HepG2 (cell line): ENCODE results near the gene NEURL4. TPM values are rescaled to one million over a fixed set of nuclear protein-coding genes. Genes with fewer than 3 reads are reported as not detected.

Source experiments
- ARHGAP35 ChIP-seq: sonication (generic); formaldehyde crosslinking; IDR thresholded peaks from 2 replicates; pipeline ENCODE4 v1.9.0; 2022; ENCODE audit warnings: mild to moderate bottlenecking, inconsistent platforms, moderate library complexity, missing genetic modification reagents, borderline replicate concordance
- ARNTL ChIP-seq: sonication (generic); formaldehyde crosslinking; IDR thresholded peaks from 2 replicates; pipeline ENCODE4 v1.4.0; 2020; ENCODE audit warnings: mild to moderate bottlenecking, missing genetic modification reagents
- CCAR2 ChIP-seq: fragments of 200-400 bp; formaldehyde crosslinking; optimal IDR thresholded peaks from 2 replicates; pipeline ENCODE3; 2018; ENCODE audit warnings: low read depth, mild to moderate bottlenecking, low read length, moderate library complexity
- FOXA3 ChIP-seq: IDR thresholded peaks from 2 replicates; pipeline ENCODE4 v1.6.1; 2016; ENCODE audit warnings: missing genetic modification reagents, missing compliant biosample characterization
- NAIF1 ChIP-seq: sonication (generic); formaldehyde crosslinking; IDR thresholded peaks from 2 replicates; pipeline ENCODE4 v1.5.0; 2020; ENCODE audit warnings: mild to moderate bottlenecking, missing genetic modification reagents, borderline replicate concordance
- PHF21A ChIP-seq: sonication (generic); formaldehyde crosslinking; IDR thresholded peaks from 2 replicates; pipeline ENCODE4 v1.5.0; 2020; ENCODE audit warnings: mild to moderate bottlenecking, missing genetic modification reagents
- POGK ChIP-seq: sonication (generic); formaldehyde crosslinking; conservative IDR thresholded peaks from 2 replicates; pipeline ENCODE4 v1.8.0; 2022; ENCODE audit warnings: mild to moderate bottlenecking, moderate library complexity, missing genetic modification reagents
- SNAI1 ChIP-seq: sonication (generic); formaldehyde crosslinking; IDR thresholded peaks from 2 replicates; pipeline ENCODE4 v1.5.0; 2020; ENCODE audit warnings: mild to moderate bottlenecking, missing genetic modification reagents, borderline replicate concordance
- TP53 ChIP-seq: sonication (generic); formaldehyde crosslinking; conservative IDR thresholded peaks from 2 replicates; pipeline ENCODE4 v1.4.0; 2020; ENCODE audit warnings: missing genetic modification reagents
- ZFY ChIP-seq: sonication (generic); formaldehyde crosslinking; IDR thresholded peaks from 2 replicates; pipeline ENCODE4 v1.4.0; 2020; ENCODE audit warnings: missing genetic modification reagents
- ZFYVE20 ChIP-seq: sonication (generic); formaldehyde crosslinking; IDR thresholded peaks from 2 replicates; pipeline ENCODE4 v1.8.0; 2023; ENCODE audit warnings: low read depth, mild to moderate bottlenecking, moderate library complexity, missing genetic modification reagents, borderline replicate concordance
- ZHX2 ChIP-seq, 2 experiments: sonication (generic) in 1 of 2; formaldehyde crosslinking in 1 of 2; IDR thresholded peaks; 2 replicates each; pipeline versions ENCODE4 v1.6.1 to v1.9.0; 2014 to 2022; ENCODE audit warnings: antibody characterized with exemption in 1 of 2, borderline replicate concordance in 1 of 2, inconsistent platforms in 1 of 2, low read depth in 1 of 2, missing genetic modification reagents in 1 of 2
- ZNF121 ChIP-seq: sonication (generic); formaldehyde crosslinking; IDR thresholded peaks from 2 replicates; pipeline ENCODE4 v1.5.0; 2020; ENCODE audit warnings: mild to moderate bottlenecking, missing genetic modification reagents
- ZNF256 ChIP-seq: sonication (generic); formaldehyde crosslinking; conservative IDR thresholded peaks from 2 replicates; pipeline ENCODE4 v1.4.0; 2020; ENCODE audit warnings: missing genetic modification reagents
- ZNF343 ChIP-seq: sonication (generic); formaldehyde crosslinking; IDR thresholded peaks from 2 replicates; pipeline ENCODE4 v1.4.0; 2020; ENCODE audit warnings: mild to moderate bottlenecking, missing genetic modification reagents
- ZNF44 ChIP-seq: sonication (generic); formaldehyde crosslinking; IDR thresholded peaks from 2 replicates; pipeline ENCODE4 v1.5.1; 2020; ENCODE audit warnings: mild to moderate bottlenecking, missing genetic modification reagents
- ZNF530 ChIP-seq: sonication (generic); formaldehyde crosslinking; IDR thresholded peaks from 2 replicates; pipeline ENCODE4 v1.5.0; 2020; ENCODE audit warnings: low read depth, mild to moderate bottlenecking, missing genetic modification reagents
- ZNF724P ChIP-seq: sonication (generic); formaldehyde crosslinking; IDR thresholded peaks from 2 replicates; pipeline ENCODE4 v1.8.0; 2022; ENCODE audit warnings: missing genetic modification reagents, borderline replicate concordance
- ZNF792 ChIP-seq: IDR thresholded peaks from 2 replicates; pipeline ENCODE4 v1.6.1; 2016
- polyA plus RNA-seq, 8 experiments: library from polyadenylated mRNA; depleted of rRNA in 3 of 8; stranded (reverse) in 7 of 8; unstranded in 1 of 8; fragments of >200 nt; fragmentation: Illumina TruSeq in 4 of 8; extraction: Trizol in 4 of 8; gene quantifications; 2 replicates each; pipeline versions ENCODE4 v1.2.1 to v1.2.3, GENCODE V29; 2011 to 2016; ENCODE audit warnings: low read depth in 4 of 8, missing spikeins in 1 of 8, mixed read lengths in 1 of 8; ENCODE audit not compliant: insufficient read depth in 1 of 8
- total RNA-seq, 5 experiments: library from RNA; depleted of rRNA; stranded (reverse); fragments of >200 nt; fragmentation: Illumina TruSeq; extraction: Trizol; gene quantifications; 2 replicates each; pipeline ENCODE4 v1.2.3, GENCODE V29; 2016; ENCODE audit warnings: low read depth in 1 of 5
- TF ChIP-seq, protein P1 (sequence below): sonication (generic); formaldehyde crosslinking; IDR thresholded peaks from 2 replicates; pipeline ENCODE4 v1.5.0; 2020; ENCODE audit warnings: missing genetic modification reagents
- TF ChIP-seq, protein P2 (sequence below): sonication (generic); formaldehyde crosslinking; IDR thresholded peaks from 2 replicates; pipeline ENCODE4 v1.5.0; 2020; ENCODE audit warnings: mild to moderate bottlenecking, missing genetic modification reagents

The NEURL4 gene
- total and polyA plus RNA-seq, 2 of the 13 experiments (the other 11 are each of a cell fraction or from before 2014, with no cell fraction given) = 14.8 to 15.7 TPM

DNA sequence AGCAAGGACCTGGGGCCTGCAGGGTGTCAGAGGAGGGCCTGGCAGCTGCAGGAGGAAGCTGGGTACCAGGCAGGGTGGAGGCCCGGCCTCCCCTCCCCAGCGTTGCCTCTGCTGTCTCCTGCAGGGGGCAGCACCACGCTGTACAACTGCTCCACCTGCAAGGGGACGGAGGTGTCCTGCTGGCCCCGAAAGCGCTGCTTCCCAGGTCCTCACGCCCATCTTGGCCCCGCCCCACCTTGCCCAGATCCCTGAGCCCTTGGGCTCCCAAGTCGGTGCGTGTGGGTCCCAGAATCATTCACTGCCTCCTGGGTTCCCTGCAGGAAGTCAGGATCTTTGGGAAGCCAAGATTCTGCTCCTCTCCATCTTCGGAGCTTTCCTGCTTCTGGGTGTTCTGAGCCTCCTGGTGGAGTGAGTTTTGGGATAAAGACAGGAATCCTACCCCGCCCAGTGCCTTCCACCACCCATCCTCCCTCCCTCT, 27.0 kb upstream of the NEURL4 start (continued):
- TF ChIP-seq ZHX2 (IDR thresholded peaks at IDR 0.05; ENCODE audit: low read depth) = no peak
- TF ChIP-seq ZHX2 (CRISPR knock-in tag; IDR thresholded peaks at IDR 0.05; ENCODE audit: borderline replicate concordance) = no peak
- no peak for TF ChIP-seq ZNF530 (CRISPR knock-in tag)
- peak; percentile 53; the same call in 1 of the 2 replicates for TF ChIP-seq ZFY (CRISPR knock-in tag)
- TF ChIP-seq ZNF256 (CRISPR knock-in tag) = no peak
- no peak for TF ChIP-seq ARNTL (CRISPR knock-in tag)
- no peak for TF ChIP-seq ARHGAP35 (CRISPR knock-in tag)
- TF ChIP-seq ZNF343 (CRISPR knock-in tag) = no peak
- TF ChIP-seq TP53 (CRISPR knock-in tag) = no peak
- TF ChIP-seq SNAI1 (CRISPR knock-in tag) = no peak
- TF ChIP-seq ZNF121 = no peak
- TF ChIP-seq, protein P1, sequence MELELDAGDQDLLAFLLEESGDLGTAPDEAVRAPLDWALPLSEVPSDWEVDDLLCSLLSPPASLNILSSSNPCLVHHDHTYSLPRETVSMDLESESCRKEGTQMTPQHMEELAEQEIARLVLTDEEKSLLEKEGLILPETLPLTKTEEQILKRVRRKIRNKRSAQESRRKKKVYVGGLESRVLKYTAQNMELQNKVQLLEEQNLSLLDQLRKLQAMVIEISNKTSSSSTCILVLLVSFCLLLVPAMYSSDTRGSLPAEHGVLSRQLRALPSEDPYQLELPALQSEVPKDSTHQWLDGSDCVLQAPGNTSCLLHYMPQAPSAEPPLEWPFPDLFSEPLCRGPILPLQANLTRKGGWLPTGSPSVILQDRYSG (CRISPR knock-in tag) = no peak
- no peak for TF ChIP-seq PHF21A
- 0 out of 2 replicates have a peak, but pooled peaks have one; percentile 16 for TF ChIP-seq FOXA3
- TF ChIP-seq NAIF1 = no peak
- TF ChIP-seq ZFYVE20 (CRISPR knock-in tag) = no peak
- 0 out of 2 replicates have a peak, but pooled peaks have one; percentile 22 for TF ChIP-seq POGK (CRISPR knock-in tag)
- no peak for TF ChIP-seq ZNF44 (CRISPR knock-in tag)
- no peak for TF ChIP-seq CCAR2
- TF ChIP-seq, protein P2, sequence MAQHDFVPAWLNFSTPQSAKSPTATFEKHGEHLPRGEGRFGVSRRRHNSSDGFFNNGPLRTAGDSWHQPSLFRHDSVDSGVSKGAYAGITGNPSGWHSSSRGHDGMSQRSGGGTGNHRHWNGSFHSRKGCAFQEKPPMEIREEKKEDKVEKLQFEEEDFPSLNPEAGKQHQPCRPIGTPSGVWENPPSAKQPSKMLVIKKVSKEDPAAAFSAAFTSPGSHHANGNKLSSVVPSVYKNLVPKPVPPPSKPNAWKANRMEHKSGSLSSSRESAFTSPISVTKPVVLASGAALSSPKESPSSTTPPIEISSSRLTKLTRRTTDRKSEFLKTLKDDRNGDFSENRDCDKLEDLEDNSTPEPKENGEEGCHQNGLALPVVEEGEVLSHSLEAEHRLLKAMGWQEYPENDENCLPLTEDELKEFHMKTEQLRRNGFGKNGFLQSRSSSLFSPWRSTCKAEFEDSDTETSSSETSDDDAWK (CRISPR knock-in tag) = no peak
- TF ChIP-seq ZNF724P (CRISPR knock-in tag) = no peak
- 0 out of 2 replicates have a peak, but pooled peaks have one; percentile 30 for TF ChIP-seq ZNF792 (CRISPR knock-in tag)
